NB4 (cell line): ENCODE data around the gene CRADD.

Experiments
- CTCF ChIP-seq: IDR thresholded peaks from one replicate; pipeline ENCODE4 v1.5.1; 2012; ENCODE audit warnings: low read depth, low read length
- MAX ChIP-seq: IDR thresholded peaks from 2 replicates; pipeline ENCODE4 v1.6.1; 2011; ENCODE audit warnings: low read depth, low read length
- MYC ChIP-seq: IDR thresholded peaks from 2 replicates; pipeline ENCODE4 v1.6.1; 2011; ENCODE audit warnings: low read depth, low read length
- POLR2A ChIP-seq: IDR thresholded peaks from 2 replicates; pipeline ENCODE4 v1.6.1; 2011; ENCODE audit warnings: mild to moderate bottlenecking; ENCODE audit not compliant: insufficient read length; ENCODE audit errors: extremely low read depth

GRCh38 chr12:93683410-93683809, 6.2 kb downstream of the CRADD start:
- TF ChIP-seq CTCF: no peak
- no peak for TF ChIP-seq POLR2A
- no peak for TF ChIP-seq MAX
- no peak for TF ChIP-seq MYC
